GM18511 (cell line): ENCODE data around the gene AGPAT2.
"Not testable (repeated sequence)": the region's sequence is repeated elsewhere in the genome, so short reads cannot be mapped to it uniquely, and the experiment has no call there.

Experiments used
- ATAC-seq: cut with Tn5 transposase; IDR thresholded peaks from one replicate; pipeline ENCODE4 v1.9.1; 2021; ENCODE audit warnings: mild to moderate bottlenecking, moderate library complexity; ENCODE audit not compliant: unreplicated experiment

The AGPAT2 gene

GRCh38 chr9:136650648-136651047, 36.6 kb downstream of the AGPAT2 start:
- ATAC-seq: no peak

- ATAC-seq: no peak
Measured at GRCh38 chr9:136650021-136650420, 37.2 kb downstream of the AGPAT2 start.

GRCh38 chr9:136648751-136649150, 38.5 kb downstream of the AGPAT2 start:
- ATAC-seq: no peak

- ATAC-seq: no peak
Measured at GRCh38 chr9:136646827-136647711, 40.2 kb downstream of the AGPAT2 start.

GRCh38 chr9:136645903-136646754, 41.1 kb downstream of the AGPAT2 start:
- no peak for ATAC-seq

GRCh38 chr9:136645352-136645902, 41.8 kb downstream of the AGPAT2 start:
- ATAC-seq: no peak

GRCh38 chr9:136644593-136645351, 42.5 kb downstream of the AGPAT2 start:
- ATAC-seq: peak; percentile 65

GRCh38 chr9:136644343-136644592, 43.0 kb downstream of the AGPAT2 start:
- ATAC-seq: no peak

- no peak for ATAC-seq
Measured at GRCh38 chr9:136643596-136644342, 43.5 kb downstream of the AGPAT2 start.

- no peak for ATAC-seq
Measured at GRCh38 chr9:136642439-136642921, 44.8 kb downstream of the AGPAT2 start.

GRCh38 chr9:136640171-136641111, 46.8 kb downstream of the AGPAT2 start:
- no peak for ATAC-seq

- no peak for ATAC-seq
Measured at GRCh38 chr9:136634904-136635303, 52.4 kb downstream of the AGPAT2 start.

GRCh38 chr9:136632491-136633106, 54.7 kb downstream of the AGPAT2 start:
- not testable (repeated sequence) for ATAC-seq

GRCh38 chr9:136632072-136632471, 55.2 kb downstream of the AGPAT2 start:
- ATAC-seq: not testable (repeated sequence)

- no peak for ATAC-seq
Measured at GRCh38 chr9:136631038-136632000, 55.9 kb downstream of the AGPAT2 start.

- no peak for ATAC-seq
Measured at GRCh38 chr9:136630662-136630992, 56.6 kb downstream of the AGPAT2 start.

GRCh38 chr9:136629879-136630661, 57.2 kb downstream of the AGPAT2 start:
- no peak for ATAC-seq
